AG04450 (cell line): Measurements from ENCODE around the gene SYT8. TPM values are rescaled to one million over a fixed set of nuclear protein-coding genes. Genes with fewer than 3 reads are reported as not detected.

Experiments used
- CTCF ChIA-PET: fragments of 300-600, 350-600 bp; formaldehyde crosslinking; extraction: SDS; loops from one replicate; lab custom pipeline; 2022; ENCODE audit warnings: antibody characterized with exemption, inconsistent platforms; lab: Charles Lee
- POLR2A ChIA-PET: fragments of 350-600 bp; formaldehyde crosslinking; extraction: SDS; loops from one replicate; lab custom pipeline; 2021; ENCODE audit warnings: antibody characterized with exemption, inconsistent platforms; lab: Yijun Ruan, JAX
- DNase-seq: peaks from one replicate; pipeline ENCODE4 v3.0.0-alpha.2; 2011; ENCODE audit warnings: low read depth, low spot score
- H3K27ac ChIP-seq: one replicate; pipeline ENCODE4 v1.5.1; 2012; ENCODE audit warnings: low read depth, low read length, control low read depth
- H3K27me3 ChIP-seq: one replicate; pipeline ENCODE4 v1.6.0; 2012; ENCODE audit warnings: low read length; ENCODE audit not compliant: control insufficient read depth, insufficient read depth
- H3K4me3 ChIP-seq: 2 replicates; pipeline ENCODE4 v1.5.1; 2011; ENCODE audit warnings: mild to moderate bottlenecking, low read depth, low read length, control low read depth
- H3K9me3 ChIP-seq: 2 replicates; pipeline ENCODE4 v1.5.1; 2012; ENCODE audit warnings: low read length; ENCODE audit not compliant: control insufficient read depth, insufficient read depth
- polyA plus RNA-seq: library from polyadenylated mRNA; depleted of rRNA; stranded (reverse); fragments of >200 nt; gene quantifications from 2 replicates; pipeline ENCODE4 v1.2.3, GENCODE V29; 2011
- TF ChIP-seq, protein P1 (sequence below): IDR thresholded peaks from 2 replicates; pipeline ENCODE4 v1.5.1; 2011; ENCODE audit warnings: low read depth, low read length, control low read depth, inconsistent platforms

SYT8 gene
- polyA plus RNA-seq, 1 experiment: not detected

GRCh38 chr11:1836011-1836945 is 1.5 kb downstream of the SYT8 start:
- ChIA-PET CTCF (interaction anchor here (0.8 to 6.1 kb wide), 7 partner anchors 46 to 320 kb away, joined by 3 to 41 read pairs (median 8); no protein-coding TSS in a partner anchor), POLR2A (no interaction called here)
- H3K27me3 ChIP-seq: peaks cover 5% of the 10 kb centered on the region
- H3K4me3 ChIP-seq: no peak overlapping the region
- H3K27ac ChIP-seq: no peak overlapping the region
- H3K9me3 ChIP-seq: no peaks in the 10 kb centered on the region
- TF ChIP-seq, protein P1, sequence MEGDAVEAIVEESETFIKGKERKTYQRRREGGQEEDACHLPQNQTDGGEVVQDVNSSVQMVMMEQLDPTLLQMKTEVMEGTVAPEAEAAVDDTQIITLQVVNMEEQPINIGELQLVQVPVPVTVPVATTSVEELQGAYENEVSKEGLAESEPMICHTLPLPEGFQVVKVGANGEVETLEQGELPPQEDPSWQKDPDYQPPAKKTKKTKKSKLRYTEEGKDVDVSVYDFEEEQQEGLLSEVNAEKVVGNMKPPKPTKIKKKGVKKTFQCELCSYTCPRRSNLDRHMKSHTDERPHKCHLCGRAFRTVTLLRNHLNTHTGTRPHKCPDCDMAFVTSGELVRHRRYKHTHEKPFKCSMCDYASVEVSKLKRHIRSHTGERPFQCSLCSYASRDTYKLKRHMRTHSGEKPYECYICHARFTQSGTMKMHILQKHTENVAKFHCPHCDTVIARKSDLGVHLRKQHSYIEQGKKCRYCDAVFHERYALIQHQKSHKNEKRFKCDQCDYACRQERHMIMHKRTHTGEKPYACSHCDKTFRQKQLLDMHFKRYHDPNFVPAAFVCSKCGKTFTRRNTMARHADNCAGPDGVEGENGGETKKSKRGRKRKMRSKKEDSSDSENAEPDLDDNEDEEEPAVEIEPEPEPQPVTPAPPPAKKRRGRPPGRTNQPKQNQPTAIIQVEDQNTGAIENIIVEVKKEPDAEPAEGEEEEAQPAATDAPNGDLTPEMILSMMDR: no peak
- no peak for DNase-seq

DNA sequence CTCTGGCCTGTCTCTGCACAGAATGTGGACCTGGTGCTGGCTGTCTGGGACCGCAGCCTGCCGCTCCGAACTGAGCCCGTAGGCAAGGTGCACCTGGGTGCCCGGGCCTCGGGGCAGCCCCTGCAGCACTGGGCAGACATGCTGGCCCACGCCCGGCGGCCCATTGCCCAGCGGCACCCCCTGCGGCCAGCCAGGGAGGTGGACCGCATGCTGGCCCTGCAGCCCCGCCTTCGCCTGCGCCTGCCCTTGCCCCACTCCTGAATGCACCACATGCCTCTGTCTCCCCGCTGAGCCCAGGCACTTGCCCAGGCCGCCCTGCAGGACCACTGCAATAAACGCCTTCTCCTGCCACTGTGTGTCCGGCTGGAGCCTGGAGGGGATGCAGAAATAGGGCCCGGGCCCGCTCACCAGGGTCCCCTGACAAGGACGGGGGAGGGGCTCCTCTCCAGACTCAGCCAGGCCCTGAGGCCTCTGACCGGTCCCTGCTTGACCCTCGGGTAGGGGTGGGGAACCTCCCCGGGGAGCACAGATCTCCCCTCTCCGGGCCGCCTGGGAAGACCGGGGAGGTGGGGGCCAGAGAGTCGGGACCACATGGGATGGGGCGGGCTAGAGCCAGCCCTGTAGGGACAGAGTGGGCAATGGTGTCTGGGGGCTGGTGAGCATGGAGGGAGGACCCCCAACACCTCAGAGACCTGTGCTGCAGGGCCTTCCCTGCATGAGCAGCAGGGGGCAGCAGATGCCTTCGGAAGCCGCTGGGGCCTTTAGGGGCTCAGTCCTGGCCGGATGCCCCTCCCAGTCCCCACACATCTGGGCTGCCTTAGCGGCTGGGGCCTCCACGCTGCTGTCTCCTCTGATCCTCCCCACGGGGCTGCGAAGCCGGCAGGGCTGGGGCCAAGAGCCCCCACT is 2.6 kb downstream of the SYT8 start:
- peaks cover 8% of the 10 kb centered on the region for H3K27me3 ChIP-seq
- ChIA-PET CTCF (interaction anchor here (0.8 to 6.1 kb wide), 6 partner anchors 144 to 319 kb away, joined by 3 to 41 read pairs (median 8); no protein-coding TSS in a partner anchor), POLR2A (no interaction called here)
- H3K9me3 ChIP-seq: no peaks in the 10 kb centered on the region; the same call in 1 of the 2 replicates
- H3K4me3 ChIP-seq: no peak overlapping the region
- H3K27ac ChIP-seq: no peak overlapping the region
- no peak for DNase-seq
- TF ChIP-seq, protein P1: peak; percentile 90

DNA sequence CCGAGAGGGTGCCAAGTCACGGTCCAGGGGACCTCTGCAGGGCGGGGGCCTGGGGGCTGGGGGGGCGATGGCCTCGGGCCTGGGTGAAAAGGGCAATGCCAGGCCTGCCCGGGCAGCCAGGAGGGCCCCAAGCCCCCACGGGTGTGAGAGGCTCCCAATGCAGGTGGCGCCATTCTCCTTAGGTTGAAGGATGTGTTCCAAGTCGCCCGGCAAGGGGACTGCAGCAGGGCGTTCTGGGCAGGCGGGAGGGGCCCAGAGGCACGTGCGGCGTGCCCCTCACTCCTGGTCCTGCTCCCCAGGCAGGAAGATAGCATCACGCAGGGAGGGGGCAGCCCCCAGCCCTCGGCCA is 3.3 kb downstream of the SYT8 start:
- no peak overlapping the region for H3K27ac ChIP-seq
- CTCF ChIA-PET: interaction anchor here (0.8 to 1.8 kb wide), 4 partner anchors 144 to 318 kb away, joined by 4 to 9 read pairs (median 6); no protein-coding TSS in a partner anchor
- POLR2A ChIA-PET: no interaction called here

GRCh38 chr11:1838426-1839144 is 3.8 kb downstream of the SYT8 start, which contains the start of gene TNNI2:
Gene TNNI2, plus strand, starts transcription at chr11:1838981. Its CDS starts 716 bp downstream, at chr11:1839697.
- ChIA-PET POLR2A (no interaction called here), CTCF (interaction anchor here (0.8 to 1.8 kb wide), 4 partner anchors 145 to 318 kb away, joined by 4 to 9 read pairs (median 6); no protein-coding TSS in a partner anchor)
- peaks cover 9% of the 10 kb centered on the region for H3K27me3 ChIP-seq
- H3K27ac ChIP-seq: no peak within 1 kb of the TSS
- H3K9me3 ChIP-seq: no peaks in the 10 kb centered on the region; the same call in 1 of the 2 replicates
- H3K4me3 ChIP-seq: no peak within 1 kb of the TSS
- DNase-seq: no peak
- TF ChIP-seq, protein P1: no peak

More for the DNA sequence above, 3.3 kb downstream of the SYT8 start:
- TF ChIP-seq, protein P1: no peak
- H3K4me3 ChIP-seq: no peak overlapping the region
- H3K9me3 ChIP-seq: no peaks in the 10 kb centered on the region; the same call in 1 of the 2 replicates
- no peak for DNase-seq
- peaks cover 9% of the 10 kb centered on the region for H3K27me3 ChIP-seq
